HepG2 (cell line): Measurements from ENCODE around the gene RAB14. TPM values are rescaled to one million over a fixed set of nuclear protein-coding genes. Genes with fewer than 3 reads are reported as not detected.

Experiments used
- AHR ChIP-seq: IDR thresholded peaks from 2 replicates; pipeline ENCODE4 v1.6.1; 2018; ENCODE audit warnings: missing genetic modification reagents, missing compliant biosample characterization
- DMAP1 ChIP-seq: IDR thresholded peaks from 2 replicates; pipeline ENCODE4 v1.6.1; 2016
- EP300 ChIP-seq, 3 experiments: sonication (generic) in 1 of 3; formaldehyde crosslinking in 1 of 3; IDR thresholded peaks; 2 replicates each; pipeline versions ENCODE4 v1.5.1 to v1.6.1; 2011 to 2020; ENCODE audit warnings: low read depth in 2 of 3, low read length in 2 of 3, borderline replicate concordance in 1 of 3, improper control_type of control experiment in 1 of 3, mild to moderate bottlenecking in 1 of 3, missing genetic modification reagents in 1 of 3, moderate library complexity in 1 of 3
- FOXP4 ChIP-seq: sonication (generic); formaldehyde crosslinking; IDR thresholded peaks from 2 replicates; pipeline ENCODE4 v1.4.0; 2020; ENCODE audit warnings: missing genetic modification reagents
- GMEB2 ChIP-seq: IDR thresholded peaks from 2 replicates; pipeline ENCODE4 v1.6.1; 2016; ENCODE audit warnings: missing biosample characterization, missing genetic modification reagents, low read depth
- HOXA3 ChIP-seq: sonication (generic); formaldehyde crosslinking; IDR thresholded peaks from 2 replicates; pipeline ENCODE4 v1.5.0; 2020; ENCODE audit warnings: missing genetic modification reagents
- KLF16 ChIP-seq, 2 experiments: sonication (generic) in 1 of 2; formaldehyde crosslinking in 1 of 2; IDR thresholded peaks; 2 replicates each; pipeline versions ENCODE4 v1.6.1 to v1.8.0; 2016 to 2023; ENCODE audit warnings: missing genetic modification reagents in 2 of 2, missing compliant biosample characterization in 1 of 2
- MBNL3 ChIP-seq: fragments of 250-450 bp; sonication (Bioruptor Pico); conservative IDR thresholded peaks from 2 replicates; pipeline ENCODE4 v1.8.0; 2022; ENCODE audit warnings: mild to moderate bottlenecking, inconsistent platforms
- POGZ ChIP-seq: sonication (generic); formaldehyde crosslinking; IDR thresholded peaks from 2 replicates; pipeline ENCODE4 v1.4.0; 2020; ENCODE audit warnings: mild to moderate bottlenecking, missing genetic modification reagents
- SALL1 ChIP-seq: sonication (generic); formaldehyde crosslinking; IDR thresholded peaks from 2 replicates; pipeline ENCODE4 v1.8.0; 2022; ENCODE audit warnings: mild to moderate bottlenecking, missing genetic modification reagents
- STAG1 ChIP-seq: sonication (generic); formaldehyde crosslinking; IDR thresholded peaks from 2 replicates; pipeline ENCODE4 v1.4.0; 2020; ENCODE audit warnings: missing genetic modification reagents
- XRCC5 ChIP-seq: fragments of 200-400 bp; formaldehyde crosslinking; optimal IDR thresholded peaks from 2 replicates; pipeline ENCODE3; 2017; ENCODE audit warnings: mild to moderate bottlenecking, low read length
- YEATS4 ChIP-seq: sonication (generic); formaldehyde crosslinking; IDR thresholded peaks from 2 replicates; pipeline ENCODE4 v1.4.0; 2020; ENCODE audit warnings: missing genetic modification reagents, borderline replicate concordance
- ZBTB44 ChIP-seq: sonication (generic); formaldehyde crosslinking; IDR thresholded peaks from 2 replicates; pipeline ENCODE4 v1.4.0; 2020; ENCODE audit warnings: missing genetic modification reagents
- ZFP91 ChIP-seq: sonication (generic); formaldehyde crosslinking; IDR thresholded peaks from 2 replicates; pipeline ENCODE4 v1.9.0; 2022; ENCODE audit warnings: missing genetic modification reagents, mild to moderate bottlenecking, borderline replicate concordance
- ZNF335 ChIP-seq: sonication (generic); formaldehyde crosslinking; IDR thresholded peaks from 2 replicates; pipeline ENCODE4 v1.4.0; 2020; ENCODE audit warnings: missing genetic modification reagents
- ZNF501 ChIP-seq: sonication (generic); formaldehyde crosslinking; IDR thresholded peaks from 2 replicates; pipeline ENCODE4 v1.5.1; 2020; ENCODE audit warnings: mild to moderate bottlenecking, moderate library complexity, missing genetic modification reagents
- ZNF773 ChIP-seq: sonication (generic); formaldehyde crosslinking; IDR thresholded peaks from 2 replicates; pipeline ENCODE4 v1.4.0; 2020; ENCODE audit warnings: missing genetic modification reagents, borderline replicate concordance
- ZNF780A ChIP-seq: sonication (generic); formaldehyde crosslinking; IDR thresholded peaks from 2 replicates; pipeline ENCODE4 v1.8.0; 2022; ENCODE audit warnings: mild to moderate bottlenecking, missing genetic modification reagents, moderate library complexity
- polyA plus RNA-seq, 8 experiments: library from polyadenylated mRNA; depleted of rRNA in 3 of 8; stranded (reverse) in 7 of 8; unstranded in 1 of 8; fragments of >200 nt; fragmentation: Illumina TruSeq in 4 of 8; extraction: Trizol in 4 of 8; gene quantifications; 2 replicates each; pipeline versions ENCODE4 v1.2.1 to v1.2.3, GENCODE V29; 2011 to 2016; ENCODE audit warnings: low read depth in 4 of 8, missing spikeins in 1 of 8, mixed read lengths in 1 of 8; ENCODE audit not compliant: insufficient read depth in 1 of 8
- total RNA-seq, 5 experiments: library from RNA; depleted of rRNA; stranded (reverse); fragments of >200 nt; fragmentation: Illumina TruSeq; extraction: Trizol; gene quantifications; 2 replicates each; pipeline ENCODE4 v1.2.3, GENCODE V29; 2016; ENCODE audit warnings: low read depth in 1 of 5

Gene RAB14
- total and polyA plus RNA-seq, 2 of the 13 experiments (the other 11 are each of a cell fraction or from before 2014, with no cell fraction given) = 17.4 to 19.3 TPM

- TF ChIP-seq ZFP91 (CRISPR knock-in tag) = peak; percentile 81
- no peak; the same call in 1 of the 2 replicates for TF ChIP-seq STAG1 (CRISPR knock-in tag)
- TF ChIP-seq AHR (CRISPR knock-in tag) = 0 out of 2 replicates have a peak, but pooled peaks have one; percentile 25
- peak; percentile 81 for TF ChIP-seq ZNF335
- TF ChIP-seq KLF16 (CRISPR knock-in tag; IDR thresholded peaks at IDR 0.05) = peak in 1 of 2 experiments; percentile 55; a peak in 2 of 4 replicates
- 0 out of 4 replicates have a peak, but pooled peaks of 1 of the 2 experiments have one; percentile 17 for TF ChIP-seq EP300 (IDR thresholded peaks at IDR 0.05; ENCODE audit: low read depth in 2 of 2, low read length in 2 of 2)
- TF ChIP-seq EP300 (CRISPR knock-in tag; IDR thresholded peaks at IDR 0.05; ENCODE audit: borderline replicate concordance) = 0 out of 2 replicates have a peak, but pooled peaks have one; percentile 23
- no peak for TF ChIP-seq ZNF780A (CRISPR knock-in tag)
- TF ChIP-seq MBNL3 (CRISPR knock-in tag) = no peak
- peak; percentile 59; the same call in 1 of the 2 replicates for TF ChIP-seq YEATS4 (CRISPR knock-in tag)
- TF ChIP-seq HOXA3 (CRISPR knock-in tag) = peak; percentile 97
- TF ChIP-seq ZNF501 = peak; percentile 41; the same call in 1 of the 2 replicates
- TF ChIP-seq ZBTB44 (CRISPR knock-in tag) = no peak
- peak; percentile 67 for TF ChIP-seq XRCC5
- TF ChIP-seq DMAP1 (CRISPR knock-in tag) = peak; percentile 76
- TF ChIP-seq FOXP4 (CRISPR knock-in tag) = peak; percentile 37; the same call in 1 of the 2 replicates
- TF ChIP-seq POGZ (CRISPR knock-in tag) = peak; percentile 89
- peak; percentile 81 for TF ChIP-seq SALL1 (CRISPR knock-in tag)
- 0 out of 2 replicates have a peak, but pooled peaks have one; percentile 4 for TF ChIP-seq ZNF773 (CRISPR knock-in tag)
- TF ChIP-seq GMEB2 (CRISPR knock-in tag) = no peak
These were observed at the start of gene RAB14 (continued) for GRCh38 chr9:121201738-121202533.
